HCT116 (cell line): ENCODE results near the gene TPX2. TPM values are rescaled to one million over a fixed set of nuclear protein-coding genes. Genes with fewer than 3 reads are reported as not detected.

Experiments used
- ATAC-seq: fragments of 200-7000 bp; cut with Tn5 transposase; 2 replicates; pipeline ENCODE4 v1.9.1; 2020; ENCODE audit warnings: mild to moderate bottlenecking, moderate library complexity
- BruUV-seq: library from RNA; stranded (reverse); fragments of 400-500 nt; replicated peaks from 2 replicates; lab custom pipeline; 2021; lab: Mats Ljungman, UMichigan
- CTCF ChIA-PET: fragments of 300-600 bp; sonication (Branson Sonifier 250); formaldehyde crosslinking; loops from one replicate; lab custom pipeline; 2021; ENCODE audit warnings: antibody characterized with exemption; lab: Charles Lee
- POLR2A ChIA-PET: fragments of 300-600, 350-600 bp; sonication (Branson Sonifier 250); formaldehyde crosslinking; loops from one replicate; lab custom pipeline; 2021; ENCODE audit warnings: antibody characterized with exemption; lab: Charles Lee
- RAD21 ChIA-PET, 2 experiments: fragments of 300-600 bp; sonication (Branson Sonifier 250); formaldehyde crosslinking; loops; one replicate each; lab custom pipeline; 2023; ENCODE audit warnings: low total read pairs in 2 of 2; ENCODE audit not compliant: uncharacterized antibody in 2 of 2, unreplicated experiment in 2 of 2, low non-redundant PET in 1 of 2; lab: Charles Lee
- DNase-seq: peaks from one replicate; pipeline ENCODE4 v3.0.0-alpha.2; 2010; ENCODE audit warnings: low read depth, low spot score
- H2AFZ ChIP-seq: fragments of 200-600 bp; shearing (Covaris generic), sonication (generic); 2 replicates; pipeline ENCODE4 v1.6.1; 2017; ENCODE audit warnings: low read depth, mixed run types, mixed read lengths, antibody characterized with exemption, low read length; ENCODE audit not compliant: poor library complexity, severe bottlenecking
- H3K27ac ChIP-seq: 2 replicates; pipeline ENCODE4 v1.5.1; 2012; ENCODE audit warnings: low read depth, low read length
- H3K27me3 ChIP-seq: fragments of 200-600 bp; sonication (generic); 2 replicates; pipeline ENCODE4 v1.6.1; 2016; ENCODE audit warnings: mixed run types, low read length, mixed read lengths; ENCODE audit not compliant: insufficient read depth
- H3K36me3 ChIP-seq, 2 experiments: fragments of 200-500 bp in 1 of 2; fragments of 200-600 bp in 1 of 2; sonication (Bioruptor generic) in 1 of 2; sonication (generic) in 1 of 2; 2 replicates each; pipeline versions ENCODE4 v1.5.1 to v1.6.1; 2014 to 2016; ENCODE audit warnings: low read length in 2 of 2, inconsistent platforms in 1 of 2, mixed read lengths in 1 of 2, mixed run types in 1 of 2; ENCODE audit not compliant: insufficient read depth in 2 of 2, control insufficient read depth in 1 of 2
- H3K4me1 ChIP-seq, 2 experiments: fragments of 200-600 bp in 1 of 2; sonication (generic) in 1 of 2; 2 replicates each; pipeline versions ENCODE4 v1.5.1 to v1.6.1; 2012 to 2017; ENCODE audit warnings: low read length in 2 of 2, inconsistent platforms in 1 of 2, mild to moderate bottlenecking in 1 of 2, mixed read lengths in 1 of 2, mixed run types in 1 of 2, moderate library complexity in 1 of 2; ENCODE audit not compliant: insufficient read depth in 2 of 2, control insufficient read depth in 1 of 2
- H3K4me2 ChIP-seq: fragments of 200-600 bp; sonication (generic); 2 replicates; pipeline ENCODE4 v1.6.1; 2017; ENCODE audit warnings: mixed run types, low read length, mixed read lengths
- H3K4me3 ChIP-seq, 2 experiments: fragments of 200-600 bp in 1 of 2; sonication (generic) in 1 of 2; replicated peaks in 1 of 2; 2 replicates each; pipeline ENCODE4 v1.5.1; 2011 to 2016; ENCODE audit warnings: low read length in 2 of 2, control low read depth in 1 of 2, low read depth in 1 of 2, mild to moderate bottlenecking in 1 of 2, mixed read lengths in 1 of 2, mixed run types in 1 of 2
- H3K79me2 ChIP-seq: fragments of 200-600 bp; sonication (generic); 2 replicates; pipeline ENCODE4 v1.6.1; 2017; ENCODE audit warnings: mild to moderate bottlenecking, mixed run types, low read length, moderate library complexity, mixed read lengths; ENCODE audit not compliant: insufficient read depth
- H3K9ac ChIP-seq: fragments of 200-600 bp; sonication (generic); 2 replicates; pipeline ENCODE4 v1.6.1; 2016; ENCODE audit warnings: low read length, mixed read lengths
- H3K9me2 ChIP-seq: fragments of 200-600 bp; sonication (generic), shearing (Covaris generic); 2 replicates; pipeline ENCODE4 v1.6.1; 2017; ENCODE audit warnings: mixed run types, mild to moderate bottlenecking, moderate library complexity; ENCODE audit not compliant: insufficient read depth
- H3K9me3 ChIP-seq, 2 experiments: fragments of 200-500 bp in 1 of 2; fragments of 200-600 bp in 1 of 2; sonication (Bioruptor generic) in 1 of 2; sonication (generic) in 1 of 2; 2 replicates each; pipeline ENCODE4 v1.6.1; 2014 to 2017; ENCODE audit warnings: low read length in 2 of 2, mixed read lengths in 2 of 2, inconsistent platforms in 1 of 2, low read depth in 1 of 2, mild to moderate bottlenecking in 1 of 2, mixed run types in 1 of 2, moderate library complexity in 1 of 2; ENCODE audit not compliant: control insufficient read depth in 1 of 2, insufficient read depth in 1 of 2
- H4K20me1 ChIP-seq: fragments of 200-600 bp; sonication (generic), shearing (Covaris generic); 2 replicates; pipeline ENCODE4 v1.6.1; 2017; ENCODE audit warnings: mixed run types, mild to moderate bottlenecking, moderate library complexity; ENCODE audit not compliant: insufficient read depth
- ATF3 ChIP-seq: IDR thresholded peaks from 2 replicates; pipeline ENCODE4 v1.6.1; 2012
- CBX3 ChIP-seq: IDR thresholded peaks from 2 replicates; pipeline ENCODE4 v1.6.1; 2012; ENCODE audit warnings: low read depth
- CEBPB ChIP-seq: IDR thresholded peaks from 2 replicates; pipeline ENCODE4 v1.6.1; 2012; ENCODE audit warnings: low read depth
- EGR1 ChIP-seq: IDR thresholded peaks from 2 replicates; pipeline ENCODE4 v1.6.1; 2012; ENCODE audit warnings: low read depth
- ELF1 ChIP-seq: IDR thresholded peaks from 2 replicates; pipeline ENCODE4 v1.6.1; 2012; ENCODE audit warnings: low read depth, borderline replicate concordance
- EZH2 ChIP-seq: fragments of 200-600 bp; sonication (generic); IDR thresholded peaks from 2 replicates; pipeline ENCODE4 v1.6.1; 2017; ENCODE audit warnings: antibody characterized with exemption, mixed run types
- FOSL1 ChIP-seq: IDR thresholded peaks from 2 replicates; pipeline ENCODE4 v1.6.1; 2012; ENCODE audit warnings: low read depth
- JUND ChIP-seq: IDR thresholded peaks from 2 replicates; pipeline ENCODE4 v1.6.1; 2012
- TCF7L2 ChIP-seq: IDR thresholded peaks from 2 replicates; pipeline ENCODE4 v1.7.0; 2011; ENCODE audit warnings: borderline replicate concordance, inconsistent platforms; ENCODE audit not compliant: insufficient read depth, insufficient read length; ENCODE audit errors: extremely low read depth
- YY1 ChIP-seq: IDR thresholded peaks from 2 replicates; pipeline ENCODE4 v1.6.1; 2011; ENCODE audit warnings: low read length, low read depth, moderate library complexity, mild to moderate bottlenecking; ENCODE audit not compliant: insufficient replicate concordance; ENCODE audit errors: extremely low read depth
- ZBTB33 ChIP-seq: IDR thresholded peaks from 2 replicates; pipeline ENCODE4 v1.6.1; 2011; ENCODE audit warnings: mild to moderate bottlenecking, low read length, moderate library complexity; ENCODE audit not compliant: insufficient replicate concordance; ENCODE audit errors: extremely low read depth
- ZFX ChIP-seq: fragments of 450-650 bp; IDR thresholded peaks from 2 replicates; pipeline ENCODE4 v1.6.1; 2017
- ZNF274 ChIP-seq: fragments of 200-500 bp; sonication (Bioruptor generic); IDR thresholded peaks from 2 replicates; pipeline ENCODE4 v1.6.1; 2014; ENCODE audit warnings: mild to moderate bottlenecking, low read depth, low read length, inconsistent platforms
- intact Hi-C: fragments of 100-400 bp; cut with micrococcal nuclease; formaldehyde crosslinking; loops from 2 replicates; pipeline ENCODE4 v1.10.0; 2022
- total RNA-seq: library from RNA; stranded (reverse); gene quantifications from one replicate; pipeline ENCODE4 v1.2.1, GENCODE V29; 2021; ENCODE audit not compliant: unreplicated experiment

Gene TPX2
- total RNA-seq, 1 experiment from 2014 or later = 163 TPM

GRCh38 chr20:31830406-31830981 lies 91.4 kb downstream of the TPX2 start:
- DNase-seq = no peak
- CTCF ChIA-PET = interaction anchor here (1.7 kb wide), 1 partner anchor 22 kb away, joined by 6 read pairs; no protein-coding TSS in a partner anchor

More at GRCh38 chr20:31830406-31830981, 91.4 kb downstream of the TPX2 start:
- H4K20me1 ChIP-seq = no peaks in the 10 kb centered on the region
- no peaks in the 10 kb centered on the region for H3K79me2 ChIP-seq
- no peak overlapping the region for H3K4me2 ChIP-seq
- intact Hi-C loops = no loop called here
- no peaks in the 10 kb centered on the region for H3K9me3 ChIP-seq
- no peak overlapping the region for H3K27ac ChIP-seq
- BruUV-seq = no TSS peak
- H3K9me2 ChIP-seq = no peaks in the 10 kb centered on the region
- POLR2A ChIA-PET = no interaction called here
- H3K4me1 ChIP-seq = peaks cover under 1 to 8% of the 10 kb centered on the region in 2 experiments; a peak in 3 of 4 replicates
- RAD21 ChIA-PET = no interaction called here
- no peak overlapping the region for H3K9ac ChIP-seq
- H3K36me3 ChIP-seq = no peaks in the 10 kb centered on the region
- TF ChIP-seq EGR1 (no peak), FOSL1 (no peak), TCF7L2 (no peak), ZNF274 (no peak), ATF3 (no peak), ELF1 (no peak), ZBTB33 (no peak), ZFX (no peak), JUND (no peak), CBX3 (no peak), EZH2 (no peak), YY1 (no peak), CEBPB (no peak)
- H3K4me3 ChIP-seq = no peak overlapping the region
- no peak for ATAC-seq
- H3K27me3 ChIP-seq = no peaks in the 10 kb centered on the region
- no peak overlapping the region for H2AFZ ChIP-seq
